Mesodermal cell (in vitro differentiated cells): Measurements from ENCODE around the gene CAPRIN2.
A peak's percentile ranks its signal among the peaks of the same experiment; 100 is the strongest.

ENCODE experiments used
- H3K27ac ChIP-seq: 2 replicates; pipeline ENCODE4 v1.7.0; 2013; ENCODE audit warnings: mild to moderate bottlenecking, low read depth, low read length, moderate library complexity; ENCODE audit not compliant: severe bottlenecking
- H3K36me3 ChIP-seq: 2 replicates; pipeline ENCODE4 v1.7.1; 2013; ENCODE audit warnings: mild to moderate bottlenecking, low read length, moderate library complexity; ENCODE audit not compliant: control insufficient read depth, insufficient read depth
- H3K4me1 ChIP-seq: one replicate; pipeline ENCODE4 v1.7.1; 2013; ENCODE audit warnings: mild to moderate bottlenecking, low read length; ENCODE audit not compliant: insufficient read depth, control insufficient read depth, poor library complexity, severe bottlenecking
- H3K4me3 ChIP-seq: 2 replicates; pipeline ENCODE4 v1.7.0; 2013; ENCODE audit warnings: low read length, control low read depth, mild to moderate bottlenecking; ENCODE audit not compliant: insufficient read depth, poor library complexity, severe bottlenecking; ENCODE audit errors: extremely low read depth
- H3K9me3 ChIP-seq: 2 replicates; pipeline ENCODE4 v1.7.1; 2013; ENCODE audit warnings: mild to moderate bottlenecking, low read length, moderate library complexity; ENCODE audit not compliant: control insufficient read depth
- WGBS, 2 experiments: methylation state at CpG; one replicate each; pipeline ENCODE4 v1.1.5; 2013; ENCODE audit warnings: missing lambda C conversion rate in 2 of 2; ENCODE audit not compliant: insufficient coverage in 2 of 2; 5-methylcytosine and 5-hydroxymethylcytosine counted together

The CAPRIN2 gene

GRCh38 chr12:30763053-30763452 lies 8.3 kb upstream of the CAPRIN2 start:
- Histone ChIP-seq H3K4me3 (no peak overlapping the region), H3K9me3 (no peaks in the 10 kb centered on the region), H3K27ac (no peak overlapping the region), H3K36me3 (no peaks in the 10 kb centered on the region), H3K4me1 (no peaks in the 10 kb centered on the region)
- WGBS, 2 experiments, result 100% methylated on average over 1 of the region's 3 CpGs

GRCh38 chr12:30761730-30762129 lies 7.0 kb upstream of the CAPRIN2 start:
- Histone ChIP-seq H3K4me1 (no peaks in the 10 kb centered on the region), H3K9me3 (no peaks in the 10 kb centered on the region), H3K27ac (no peak overlapping the region), H3K4me3 (no peak overlapping the region), H3K36me3 (no peaks in the 10 kb centered on the region)
- no CpG with 5 or more reads among the region's 2 CpGs for WGBS, 2 experiments

- no peaks in the 10 kb centered on the region for H3K36me3 ChIP-seq
- H3K9me3 ChIP-seq, result no peaks in the 10 kb centered on the region
- no peak overlapping the region for H3K27ac ChIP-seq
- peaks cover 6% of the 10 kb centered on the region for H3K4me1 ChIP-seq
- 100% methylated on average over 2 to 3 of the region's 4 CpGs for WGBS, 2 experiments
- H3K4me3 ChIP-seq, result no peak overlapping the region
These were observed 2.6 kb upstream of the CAPRIN2 start for GRCh38 chr12:30757316-30757715.

- no peaks in the 10 kb centered on the region for H3K9me3 ChIP-seq
- H3K4me1 ChIP-seq, result peaks cover 8% of the 10 kb centered on the region
- WGBS, 2 experiments, result 93 to 95% methylated on average over 10 of the region's 10 CpGs
- peaks cover under 1% of the 10 kb centered on the region for H3K36me3 ChIP-seq
- no peak overlapping the region for H3K27ac ChIP-seq
- H3K4me3 ChIP-seq, result no peak overlapping the region
These were observed 1.3 kb upstream of the CAPRIN2 start for GRCh38 chr12:30756074-30756473.

- Histone ChIP-seq H3K9me3 (no peaks in the 10 kb centered on the region), H3K4me3 (peak overlapping the region; percentile 82), H3K4me1 (peaks cover 8% of the 10 kb centered on the region), H3K36me3 (peaks cover 7% of the 10 kb centered on the region), H3K27ac (peak overlapping the region; percentile 36)
- whole genome bisulfite sequencing, 2 experiments, result 44 to 45% methylated on average over 6 to 7 of the region's 7 CpGs
These were observed 628 bp upstream of the CAPRIN2 start for GRCh38 chr12:30755395-30755762.

GRCh38 chr12:30754383-30754749 lies 385 bp downstream of the CAPRIN2 start:
- Histone ChIP-seq H3K4me3 (peak overlapping the region; percentile 82), H3K36me3 (peaks cover 17% of the 10 kb centered on the region), H3K4me1 (peaks cover 8% of the 10 kb centered on the region), H3K27ac (peak overlapping the region; percentile 63), H3K9me3 (no peaks in the 10 kb centered on the region)
- WGBS, 2 experiments, result 1% methylated on average over 19 to 31 of the region's 40 CpGs

GRCh38 chr12:30753751-30754382 lies 884 bp downstream of the CAPRIN2 start:
- WGBS, 2 experiments, result 2 to 7% methylated on average over 14 to 18 of the region's 18 CpGs

GRCh38 chr12:30753233-30753632 lies 1.5 kb downstream of the CAPRIN2 start:
- Histone ChIP-seq H3K4me1 (peaks cover 8% of the 10 kb centered on the region), H3K27ac (peak overlapping the region; percentile 25), H3K9me3 (no peaks in the 10 kb centered on the region), H3K36me3 (peaks cover 27% of the 10 kb centered on the region), H3K4me3 (peak overlapping the region; percentile 82)
- WGBS, 2 experiments, result 0% methylated on average over 1 of the region's 3 CpGs; no CpG with 5 or more reads in 1 of the 2 experiments

More at GRCh38 chr12:30753751-30754382, 884 bp downstream of the CAPRIN2 start:
- H3K4me3 ChIP-seq, result peak overlapping the region; percentile 82
- peaks cover 8% of the 10 kb centered on the region for H3K4me1 ChIP-seq
- no peaks in the 10 kb centered on the region for H3K9me3 ChIP-seq
- peak overlapping the region; percentile 63 for H3K27ac ChIP-seq
- H3K36me3 ChIP-seq, result peaks cover 22% of the 10 kb centered on the region

GRCh38 chr12:30752255-30752654 lies 2.5 kb downstream of the CAPRIN2 start:
- H3K9me3 ChIP-seq, result no peaks in the 10 kb centered on the region
- whole genome bisulfite sequencing, 2 experiments, result no CpG with 5 or more reads among the region's 3 CpGs
- peak overlapping the region; percentile 82 for H3K4me3 ChIP-seq
- no peak overlapping the region for H3K27ac ChIP-seq
- H3K4me1 ChIP-seq, result peaks cover 8% of the 10 kb centered on the region
- H3K36me3 ChIP-seq, result peaks cover 37% of the 10 kb centered on the region

- Histone ChIP-seq H3K27ac (no peak overlapping the region), H3K4me1 (peaks cover 8% of the 10 kb centered on the region), H3K4me3 (no peak overlapping the region), H3K36me3 (peaks cover 59% of the 10 kb centered on the region), H3K9me3 (no peaks in the 10 kb centered on the region)
- 80 to 100% methylated on average over 1 of the region's 2 CpGs for WGBS, 2 experiments
These were observed 6.6 kb downstream of the CAPRIN2 start for GRCh38 chr12:30748147-30748546.

- WGBS, 2 experiments, result 100% methylated on average over 1 of the region's 4 CpGs
- H3K9me3 ChIP-seq, result no peaks in the 10 kb centered on the region
- peaks cover 59% of the 10 kb centered on the region for H3K36me3 ChIP-seq
- no peak overlapping the region for H3K27ac ChIP-seq
- no peaks in the 10 kb centered on the region for H3K4me1 ChIP-seq
- no peak overlapping the region for H3K4me3 ChIP-seq
These were observed 8.6 kb downstream of the CAPRIN2 start for GRCh38 chr12:30746190-30746589.
